HG03060 (cell line): Measurements from ENCODE around the gene MXD3.

ENCODE experiments used
- ATAC-seq: cut with Tn5 transposase; IDR thresholded peaks from one replicate; pipeline ENCODE4 v1.9.1; 2021; ENCODE audit warnings: low read depth, moderate number of reproducible peaks; ENCODE audit not compliant: unreplicated experiment

The MXD3 gene

GRCh38 chr5:177327539-177328522, 16.1 kb upstream of the MXD3 start:
- ATAC-seq = no peak

- ATAC-seq = no peak
Measured at GRCh38 chr5:177325868-177326381, 14.2 kb upstream of the MXD3 start.

GRCh38 chr5:177320879-177321278, 9.2 kb upstream of the MXD3 start:
- ATAC-seq = no peak

- ATAC-seq = no peak
Measured at GRCh38 chr5:177319913-177320588, 8.4 kb upstream of the MXD3 start.

GRCh38 chr5:177317959-177318377, 6.3 kb upstream of the MXD3 start:
- ATAC-seq = no peak

GRCh38 chr5:177316005-177316404, 4.3 kb upstream of the MXD3 start:
- no peak for ATAC-seq

- no peak for ATAC-seq
Measured at GRCh38 chr5:177315411-177315810, 3.7 kb upstream of the MXD3 start.

GRCh38 chr5:177314376-177315342, 3.0 kb upstream of the MXD3 start:
- no peak for ATAC-seq

- no peak for ATAC-seq
Measured at GRCh38 chr5:177313561-177314259, 2.0 kb upstream of the MXD3 start.

GRCh38 chr5:177312649-177313181, 1.0 kb upstream of the MXD3 start:
- peak; percentile 21 for ATAC-seq

GRCh38 chr5:177311392-177311722, 341 bp downstream of the MXD3 start:
- no peak for ATAC-seq

GRCh38 chr5:177310757-177311391, 824 bp downstream of the MXD3 start:
- ATAC-seq = no peak

GRCh38 chr5:177310332-177310731, 1.4 kb downstream of the MXD3 start:
- ATAC-seq = no peak

- ATAC-seq = no peak
Measured at GRCh38 chr5:177309351-177310191, 2.1 kb downstream of the MXD3 start.

- no peak for ATAC-seq
Measured at GRCh38 chr5:177308740-177309139, 3.0 kb downstream of the MXD3 start.

- ATAC-seq = no peak
Measured at GRCh38 chr5:177307544-177308363, 3.9 kb downstream of the MXD3 start.
